Hepatocyte (in vitro differentiated cells): Measurements from ENCODE around the gene TM9SF4. TPM values are rescaled to one million over a fixed set of nuclear protein-coding genes. Genes with fewer than 3 reads are reported as not detected.

ENCODE experiments used
- DNase-seq: peaks from one replicate; pipeline ENCODE4 v3.0.0-alpha.2; 2016; ENCODE audit warnings: low spot score
- H2AFZ ChIP-seq: fragments of 200-600 bp; sonication (generic); 2 replicates; pipeline ENCODE4 v1.6.0; 2016; ENCODE audit warnings: antibody characterized with exemption, mild to moderate bottlenecking
- H3K27ac ChIP-seq: fragments of 200-600 bp; sonication (generic); 2 replicates; pipeline ENCODE4 v1.5.1; 2016; ENCODE audit warnings: mild to moderate bottlenecking
- H3K27me3 ChIP-seq: fragments of 200-600 bp; sonication (generic); 2 replicates; pipeline ENCODE4 v1.6.1; 2016
- H3K36me3 ChIP-seq: fragments of 200-600 bp; sonication (generic); replicated peaks from 2 replicates; pipeline ENCODE4 v1.5.1; 2016; ENCODE audit warnings: low read depth; ENCODE audit not compliant: insufficient read depth
- H3K4me1 ChIP-seq: fragments of 200-600 bp; sonication (generic); 2 replicates; pipeline ENCODE4 v1.5.1; 2016; ENCODE audit warnings: mild to moderate bottlenecking, moderate library complexity; ENCODE audit not compliant: insufficient read depth
- H3K4me2 ChIP-seq: fragments of 200-600 bp; sonication (generic); 2 replicates; pipeline ENCODE4 v1.6.0; 2016
- H3K4me3 ChIP-seq: fragments of 200-600 bp; sonication (generic); 2 replicates; pipeline ENCODE4 v1.5.1; 2016; ENCODE audit warnings: mild to moderate bottlenecking
- H3K79me2 ChIP-seq: fragments of 200-600 bp; sonication (generic); 2 replicates; pipeline ENCODE4 v1.6.0; 2017; ENCODE audit warnings: mild to moderate bottlenecking
- H3K9me2 ChIP-seq: fragments of 200-600 bp; sonication (generic); replicated peaks from 2 replicates; pipeline ENCODE4 v1.6.0; 2017; ENCODE audit warnings: mild to moderate bottlenecking; ENCODE audit not compliant: insufficient read depth
- H3K9me3 ChIP-seq: fragments of 200-600 bp; sonication (generic); 2 replicates; pipeline ENCODE4 v1.5.1; 2016; ENCODE audit warnings: low read depth, mild to moderate bottlenecking
- H4K20me1 ChIP-seq: fragments of 200-600 bp; sonication (generic); 2 replicates; pipeline ENCODE4 v1.6.0; 2016; ENCODE audit warnings: mild to moderate bottlenecking; ENCODE audit not compliant: insufficient read depth, poor library complexity, severe bottlenecking
- CTCF ChIP-seq: fragments of 200-600 bp; sonication (generic); IDR thresholded peaks from 2 replicates; pipeline ENCODE4 v1.5.1; 2016; ENCODE audit warnings: antibody characterized with exemption, mild to moderate bottlenecking; ENCODE audit not compliant: poor library complexity
- EZH2 ChIP-seq: fragments of 200-600 bp; sonication (generic); IDR thresholded peaks from 2 replicates; pipeline ENCODE4 v1.6.1; 2016; ENCODE audit warnings: antibody characterized with exemption, mild to moderate bottlenecking, borderline replicate concordance
- EZH2phosphoT487 ChIP-seq: fragments of 200-600 bp; sonication (generic); IDR thresholded peaks from one replicate; pipeline ENCODE4 v1.6.1; 2018; ENCODE audit warnings: antibody characterized with exemption, mild to moderate bottlenecking, low read depth, moderate library complexity; ENCODE audit not compliant: unreplicated experiment, severe bottlenecking
- WGBS: methylation state at CpG from one replicate; pipeline ENCODE4 v1.1.6; 2016; ENCODE audit warnings: low lambda C conversion rate; ENCODE audit errors: missing lambda C conversion rate; 5-methylcytosine and 5-hydroxymethylcytosine counted together
- polyA plus RNA-seq: library from polyadenylated mRNA; unstranded; fragments of >200 nt; fragmentation: Nextera tagmentation; extraction: Ambion mirVana; gene quantifications from 2 replicates; pipeline ENCODE4 v1.2.1, GENCODE V29; 2016
- total RNA-seq: library from RNA; depleted of rRNA; stranded (reverse); fragments of >200 nt; gene quantifications from 2 replicates; pipeline ENCODE4 v1.2.3, GENCODE V29; 2014

TM9SF4 gene
- total and polyA plus RNA-seq, 2 experiments from 2014 or later: 65.3 to 86.4 TPM

- Histone ChIP-seq H3K27me3 (peaks cover 47% of the 10 kb centered on the region), H3K4me1 (no peaks in the 10 kb centered on the region), H3K9me3 (no peaks in the 10 kb centered on the region), H3K27ac (no peak overlapping the region), H3K9me2 (no peaks in the 10 kb centered on the region), H4K20me1 (no peaks in the 10 kb centered on the region), H2AFZ (no peak overlapping the region), H3K4me2 (no peak overlapping the region), H3K79me2 (no peaks in the 10 kb centered on the region), H3K36me3 (no peaks in the 10 kb centered on the region), H3K4me3 (no peak overlapping the region)
- 84% methylated on average over 6 of the region's 6 CpGs for WGBS
- TF ChIP-seq EZH2 (no peak), CTCF (no peak), EZH2phosphoT487 (no peak)
- no peak for DNase-seq
These were observed 10.7 kb upstream of the TM9SF4 start for GRCh38 chr20:32098786-32099185.

- no peak for DNase-seq
- Histone ChIP-seq H3K4me1 (peaks cover 20% of the 10 kb centered on the region), H3K4me2 (peak overlapping the region; percentile 75), H3K36me3 (no peaks in the 10 kb centered on the region), H3K9me3 (no peaks in the 10 kb centered on the region), H3K9me2 (no peaks in the 10 kb centered on the region), H3K79me2 (peaks cover 42% of the 10 kb centered on the region), H3K27me3 (peaks cover under 1% of the 10 kb centered on the region), H3K4me3 (no peak overlapping the region), H2AFZ (peak overlapping the region; percentile 81), H3K27ac (peak overlapping the region; percentile 98), H4K20me1 (peaks cover 16% of the 10 kb centered on the region)
- TF ChIP-seq EZH2phosphoT487: no peak
- TF ChIP-seq EZH2: no peak
- no peak for TF ChIP-seq CTCF
- 72% methylated on average over 5 of the region's 5 CpGs for WGBS
These were observed 611 bp upstream of the TM9SF4 start for GRCh38 chr20:32108814-32109391.

DNA sequence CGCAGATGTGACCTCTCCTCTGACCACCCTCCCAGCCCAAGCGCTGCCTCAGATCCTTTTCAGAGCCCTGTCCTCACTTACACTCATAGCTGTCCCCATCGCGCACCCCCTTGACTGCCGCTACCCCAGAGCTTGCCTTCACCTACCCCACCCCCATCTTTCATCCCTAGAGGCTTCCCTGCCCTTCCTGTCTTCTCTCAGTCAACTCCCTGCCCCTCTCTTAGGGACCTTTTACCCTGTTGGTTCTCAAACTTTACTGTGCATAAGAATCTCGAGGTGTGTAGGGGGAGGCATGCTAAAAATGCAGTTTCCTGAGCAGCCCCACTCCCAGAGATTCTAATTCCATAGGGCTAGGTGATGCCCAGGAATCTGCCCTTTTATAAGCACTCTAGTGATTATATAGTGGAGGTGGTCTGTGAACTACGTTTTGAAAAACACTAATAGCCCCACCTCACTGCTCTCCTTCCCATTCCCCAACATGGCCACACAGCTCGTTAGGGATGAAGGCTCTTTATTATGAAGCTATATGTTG is 725 bp downstream of the TM9SF4 start:
- Histone ChIP-seq H2AFZ (peak overlapping the region; percentile 81), H3K9me3 (no peaks in the 10 kb centered on the region), H3K36me3 (no peaks in the 10 kb centered on the region), H3K9me2 (no peaks in the 10 kb centered on the region), H3K27ac (peak overlapping the region; percentile 98), H3K4me3 (peak overlapping the region; percentile 56), H3K27me3 (no peaks in the 10 kb centered on the region), H3K4me2 (peak overlapping the region; percentile 75), H3K4me1 (peaks cover 20% of the 10 kb centered on the region), H4K20me1 (peaks cover 25% of the 10 kb centered on the region), H3K79me2 (peaks cover 55% of the 10 kb centered on the region)
- 7% methylated on average over 8 of the region's 8 CpGs for WGBS
- peak; percentile 60 for DNase-seq
- TF ChIP-seq CTCF (no peak), EZH2 (no peak), EZH2phosphoT487 (no peak)
